Measurements from ENCODE around the gene VAX1.
"Not testable (repeated sequence)": the region's sequence is repeated elsewhere in the genome, so short reads cannot be mapped to it uniquely, and the experiment has no call there.

Gene VAX1, protein sequence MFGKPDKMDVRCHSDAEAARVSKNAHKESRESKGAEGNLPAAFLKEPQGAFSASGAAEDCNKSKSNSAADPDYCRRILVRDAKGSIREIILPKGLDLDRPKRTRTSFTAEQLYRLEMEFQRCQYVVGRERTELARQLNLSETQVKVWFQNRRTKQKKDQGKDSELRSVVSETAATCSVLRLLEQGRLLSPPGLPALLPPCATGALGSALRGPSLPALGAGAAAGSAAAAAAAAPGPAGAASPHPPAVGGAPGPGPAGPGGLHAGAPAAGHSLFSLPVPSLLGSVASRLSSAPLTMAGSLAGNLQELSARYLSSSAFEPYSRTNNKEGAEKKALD

GRCh38 chr10:117137911-117138642 lies at the start of gene VAX1:
Gene VAX1 (minus strand): TSS chr10:117138270. CDS start chr10:117138056, 214 bp downstream.
- peak; percentile 51 for TF ChIP-seq SUZ12 (IDR thresholded peaks at IDR 0.05; ENCODE audit: extremely low read depth, insufficient read depth, insufficient read length)
- no peak for TF ChIP-seq YY1 (IDR thresholded peaks at IDR 0.05; ENCODE audit: insufficient read depth, insufficient read length)
- TF ChIP-seq ZNF274 (IDR thresholded peaks at IDR 0.05; ENCODE audit: low read depth, low read length) = no peak
- no peak for DNase-seq (ENCODE audit: low read depth, low spot score)
- Histone ChIP-seq H3K9me3 (ENCODE audit: insufficient read depth, low read length) (no peaks in the 10 kb centered on the region), H3K27me3 (ENCODE audit: insufficient read depth, insufficient read length) (peaks cover 97% of the 10 kb centered on the region), H3K36me3 (ENCODE audit: insufficient read depth, insufficient read length, low read length) (no peaks in the 10 kb centered on the region), H3K4me1 (ENCODE audit: insufficient read depth, insufficient read length) (peaks cover 4% of the 10 kb centered on the region), H3K4me3 (ENCODE audit: insufficient read length, low read depth) (peak within 1 kb of the TSS; percentile 46), H3K9ac (ENCODE audit: insufficient read length, low read depth) (no peak within 1 kb of the TSS)

DNA sequence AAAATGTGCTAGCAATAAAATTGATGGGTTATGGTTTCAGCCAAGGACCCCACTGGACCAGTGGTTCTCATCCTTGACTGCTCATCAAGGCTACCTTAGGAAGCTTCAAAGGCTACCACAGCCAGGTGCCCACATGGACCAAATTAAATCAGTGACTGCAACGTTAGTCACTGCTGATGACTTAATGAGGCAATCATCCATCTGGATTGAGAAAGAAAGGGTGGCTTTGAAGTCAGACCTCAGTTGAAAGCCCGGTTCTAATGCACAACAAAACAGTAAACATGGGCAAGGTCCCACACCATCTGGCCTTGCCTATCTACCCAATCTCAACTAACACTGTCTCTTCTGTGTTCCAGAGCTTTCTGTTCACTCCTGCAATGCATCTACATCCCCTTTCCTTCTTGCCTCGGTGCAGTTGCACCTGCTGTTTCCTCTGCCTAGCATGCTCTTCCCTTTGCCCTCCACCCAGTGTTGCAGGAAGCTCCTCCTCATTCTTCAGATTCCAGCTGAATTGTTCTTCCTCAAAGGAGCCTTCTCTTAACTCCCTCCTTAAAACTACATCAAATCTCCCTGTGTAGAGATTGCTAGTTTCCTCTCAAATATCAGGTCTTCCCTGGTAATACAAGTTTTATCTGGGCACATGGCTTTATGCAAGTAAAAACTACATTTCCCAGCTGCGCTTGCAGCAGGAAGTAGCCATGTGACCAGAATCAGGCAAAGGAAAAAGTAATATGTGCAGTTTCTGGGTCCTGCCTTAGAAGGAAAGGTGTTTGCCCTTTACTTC lies 49.0 kb upstream of the VAX1 start:
- no peak overlapping the region for H3K4me3 ChIP-seq (ENCODE audit: insufficient read length, low read depth)
- no peak for DNase-seq (ENCODE audit: low read depth, low spot score)
- H3K9me3 ChIP-seq (ENCODE audit: insufficient read depth, low read length) = no peaks in the 10 kb centered on the region
- no peaks in the 10 kb centered on the region for H3K27me3 ChIP-seq (ENCODE audit: insufficient read depth, insufficient read length)
- no peak overlapping the region for H3K9ac ChIP-seq (ENCODE audit: insufficient read length, low read depth)
- no peaks in the 10 kb centered on the region for H3K36me3 ChIP-seq (ENCODE audit: insufficient read depth, insufficient read length, low read length)
- TF ChIP-seq ZNF274 (IDR thresholded peaks at IDR 0.05; ENCODE audit: low read depth, low read length) = no peak
- no peak for TF ChIP-seq SUZ12 (IDR thresholded peaks at IDR 0.05; ENCODE audit: extremely low read depth, insufficient read depth, insufficient read length)
- no peak for TF ChIP-seq YY1 (IDR thresholded peaks at IDR 0.05; ENCODE audit: insufficient read depth, insufficient read length)
- H3K4me1 ChIP-seq (ENCODE audit: insufficient read depth, insufficient read length) = peaks cover 2% of the 10 kb centered on the region

- not testable (repeated sequence) for H3K9ac ChIP-seq (ENCODE audit: insufficient read length, low read depth); DNase-seq (ENCODE audit: low read depth, low spot score); H3K4me1 ChIP-seq (ENCODE audit: insufficient read depth, insufficient read length); H3K36me3 ChIP-seq (ENCODE audit: insufficient read depth, insufficient read length, low read length); H3K9me3 ChIP-seq (ENCODE audit: insufficient read depth, low read length); H3K4me3 ChIP-seq (ENCODE audit: insufficient read length, low read depth); H3K27me3 ChIP-seq (ENCODE audit: insufficient read depth, insufficient read length)
Measured at GRCh38 chr10:117185817-117186216, 47.7 kb upstream of the VAX1 start.

DNA sequence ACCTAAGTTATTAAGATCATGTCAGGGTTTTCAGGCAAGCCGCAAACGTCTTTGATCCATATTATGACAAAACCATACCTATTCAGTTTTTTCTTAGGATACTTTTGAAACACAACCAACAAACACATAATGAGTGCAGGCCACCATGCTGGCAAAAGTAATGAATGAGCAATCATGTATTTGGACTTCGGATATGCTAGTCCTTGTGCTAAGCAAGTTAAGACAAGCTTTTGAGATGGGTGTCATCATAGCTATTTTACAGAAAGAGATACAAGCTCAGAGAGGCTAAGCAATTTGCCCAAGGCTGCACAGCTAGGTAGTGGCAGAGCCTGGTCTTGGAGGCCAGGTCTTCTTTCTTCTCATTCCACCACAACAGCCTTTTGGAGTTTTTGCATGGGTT lies 46.8 kb upstream of the VAX1 start:
- Histone ChIP-seq H3K27me3 (ENCODE audit: insufficient read depth, insufficient read length) (no peaks in the 10 kb centered on the region), H3K36me3 (ENCODE audit: insufficient read depth, insufficient read length, low read length) (no peaks in the 10 kb centered on the region)
- TF ChIP-seq YY1 (IDR thresholded peaks at IDR 0.05; ENCODE audit: insufficient read depth, insufficient read length) (no peak), SUZ12 (IDR thresholded peaks at IDR 0.05; ENCODE audit: extremely low read depth, insufficient read depth, insufficient read length) (no peak), ZNF274 (IDR thresholded peaks at IDR 0.05; ENCODE audit: low read depth, low read length) (no peak)

GRCh38 chr10:117184296-117184695 lies 46.2 kb upstream of the VAX1 start:
- DNase-seq (ENCODE audit: low read depth, low spot score) = no peak
- Histone ChIP-seq H3K9me3 (ENCODE audit: insufficient read depth, low read length) (no peaks in the 10 kb centered on the region), H3K4me3 (ENCODE audit: insufficient read length, low read depth) (no peak overlapping the region), H3K9ac (ENCODE audit: insufficient read length, low read depth) (no peak overlapping the region), H3K4me1 (ENCODE audit: insufficient read depth, insufficient read length) (peaks cover 2% of the 10 kb centered on the region), H3K27me3 (ENCODE audit: insufficient read depth, insufficient read length) (no peaks in the 10 kb centered on the region), H3K36me3 (ENCODE audit: insufficient read depth, insufficient read length, low read length) (no peaks in the 10 kb centered on the region)
- TF ChIP-seq SUZ12 (IDR thresholded peaks at IDR 0.05; ENCODE audit: extremely low read depth, insufficient read depth, insufficient read length) (no peak), YY1 (IDR thresholded peaks at IDR 0.05; ENCODE audit: insufficient read depth, insufficient read length) (no peak), ZNF274 (IDR thresholded peaks at IDR 0.05; ENCODE audit: low read depth, low read length) (no peak)

More for the DNA sequence above, 46.8 kb upstream of the VAX1 start:
- no peak overlapping the region for H3K4me3 ChIP-seq (ENCODE audit: insufficient read length, low read depth)
- H3K4me1 ChIP-seq (ENCODE audit: insufficient read depth, insufficient read length) = peaks cover 2% of the 10 kb centered on the region
- H3K9ac ChIP-seq (ENCODE audit: insufficient read length, low read depth) = no peak overlapping the region
- no peak for DNase-seq (ENCODE audit: low read depth, low spot score)
- H3K9me3 ChIP-seq (ENCODE audit: insufficient read depth, low read length) = no peaks in the 10 kb centered on the region

DNA sequence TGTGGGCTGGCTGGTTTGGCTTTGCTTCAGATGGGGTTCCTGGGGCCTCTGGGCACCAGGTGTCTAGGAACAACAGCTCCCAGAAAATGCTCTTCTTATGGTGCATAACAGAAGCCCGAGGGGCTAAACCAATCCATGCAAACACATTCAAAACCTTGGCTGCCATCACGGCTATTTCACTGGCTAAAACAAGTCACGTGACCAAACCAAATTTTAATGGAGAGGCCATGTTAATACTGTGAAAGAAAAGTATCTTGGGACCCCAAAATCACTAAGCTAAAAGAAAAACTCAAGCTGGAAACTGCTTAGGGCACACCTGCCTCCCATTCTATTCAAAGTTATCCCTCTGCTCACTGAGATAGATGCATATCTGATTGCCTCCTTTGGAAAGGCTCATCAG lies 40.1 kb upstream of the VAX1 start:
- H3K27me3 ChIP-seq (ENCODE audit: insufficient read depth, insufficient read length) = peaks cover 27% of the 10 kb centered on the region
- no peak overlapping the region for H3K9ac ChIP-seq (ENCODE audit: insufficient read length, low read depth)
- DNase-seq (ENCODE audit: low read depth, low spot score) = no peak
- peaks cover 3% of the 10 kb centered on the region for H3K4me1 ChIP-seq (ENCODE audit: insufficient read depth, insufficient read length)
- no peak for TF ChIP-seq YY1 (IDR thresholded peaks at IDR 0.05; ENCODE audit: insufficient read depth, insufficient read length)
- no peak for TF ChIP-seq SUZ12 (IDR thresholded peaks at IDR 0.05; ENCODE audit: extremely low read depth, insufficient read depth, insufficient read length)
- TF ChIP-seq ZNF274 (IDR thresholded peaks at IDR 0.05; ENCODE audit: low read depth, low read length) = no peak
- H3K9me3 ChIP-seq (ENCODE audit: insufficient read depth, low read length) = no peaks in the 10 kb centered on the region
- no peak overlapping the region for H3K4me3 ChIP-seq (ENCODE audit: insufficient read length, low read depth)
- no peaks in the 10 kb centered on the region for H3K36me3 ChIP-seq (ENCODE audit: insufficient read depth, insufficient read length, low read length)
